Measurements from ENCODE around the gene EXOC2. TPM values are rescaled to one million over a fixed set of nuclear protein-coding genes. Genes with fewer than 3 reads are reported as not detected.
A peak's percentile ranks its signal among the peaks of the same experiment; 100 is the strongest.
"Not testable (repeated sequence)": the region's sequence is repeated elsewhere in the genome, so short reads cannot be mapped to it uniquely, and the experiment has no call there.

Gene EXOC2
- total RNA-seq, 1 donor from 2014 or later = 30.0 TPM

- DNase-seq (ENCODE audit: low read depth) = no peak
Measured at GRCh38 chr6:680251-680650, 12.7 kb downstream of the EXOC2 start.

- DNase-seq (ENCODE audit: low read depth) = no peak
Measured at GRCh38 chr6:679282-679681, 13.7 kb downstream of the EXOC2 start.

- DNase-seq (ENCODE audit: low read depth) = no peak
Measured at GRCh38 chr6:678520-678919, 14.4 kb downstream of the EXOC2 start.

- DNase-seq (ENCODE audit: low read depth) = no peak
Measured at GRCh38 chr6:677919-678318, 15.0 kb downstream of the EXOC2 start.

GRCh38 chr6:674956-675355 is 18.0 kb downstream of the EXOC2 start:
- DNase-seq (ENCODE audit: low read depth) = no peak

- no peak for DNase-seq (ENCODE audit: low read depth)
Measured at GRCh38 chr6:674406-674805, 18.5 kb downstream of the EXOC2 start.

GRCh38 chr6:667253-667927 is 25.5 kb downstream of the EXOC2 start:
- DNase-seq (ENCODE audit: low read depth) = no peak

GRCh38 chr6:665403-666267 is 27.3 kb downstream of the EXOC2 start:
- no peak for DNase-seq (ENCODE audit: low read depth)

GRCh38 chr6:663788-664187 is 29.2 kb downstream of the EXOC2 start:
- DNase-seq (ENCODE audit: low read depth) = not testable (repeated sequence)

GRCh38 chr6:659716-660581 is 33.0 kb downstream of the EXOC2 start:
- no peak for DNase-seq (ENCODE audit: low read depth)

- DNase-seq (ENCODE audit: low read depth) = peak; percentile 69
Measured at GRCh38 chr6:658244-658643, 34.7 kb downstream of the EXOC2 start.

GRCh38 chr6:657743-658142 is 35.2 kb downstream of the EXOC2 start:
- no peak for DNase-seq (ENCODE audit: low read depth)

GRCh38 chr6:656460-657252 is 36.3 kb downstream of the EXOC2 start, which contains the start of gene HUS1B:
TSS of gene HUS1B (minus strand) at chr6:657100. CDS start at chr6:656944, 156 bp downstream.
- DNase-seq (ENCODE audit: low read depth) = no peak

GRCh38 chr6:654136-654535 is 38.8 kb downstream of the EXOC2 start:
- no peak for DNase-seq (ENCODE audit: low read depth)

GRCh38 chr6:652865-653264 is 40.1 kb downstream of the EXOC2 start:
- no peak for DNase-seq (ENCODE audit: low read depth)

GRCh38 chr6:650098-650497 is 42.8 kb downstream of the EXOC2 start:
- DNase-seq (ENCODE audit: low read depth) = no peak

GRCh38 chr6:642805-643204 is 50.1 kb downstream of the EXOC2 start:
- no peak for DNase-seq (ENCODE audit: low read depth)

GRCh38 chr6:641225-641985 is 51.5 kb downstream of the EXOC2 start:
- DNase-seq (ENCODE audit: low read depth) = no peak

- no peak for DNase-seq (ENCODE audit: low read depth)
Measured at GRCh38 chr6:636488-636887, 56.5 kb downstream of the EXOC2 start.

- no peak for DNase-seq (ENCODE audit: low read depth)
Measured at GRCh38 chr6:635233-635632, 57.7 kb downstream of the EXOC2 start.

Measured in myocyte (in vitro differentiated cells).